K562 (cell line): ENCODE data around the gene WWC2. TPM values are rescaled to one million over a fixed set of nuclear protein-coding genes. Genes with fewer than 3 reads are reported as not detected.

ENCODE experiments used
- ATAC-seq: fragments of 200-7000 bp; cut with Tn5 transposase; 3 replicates; pipeline ENCODE4 v1.9.1; 2020; ENCODE audit warnings: moderate library complexity
- BruUV-seq: library from RNA; stranded (reverse); fragments of 400-500 nt; replicated peaks from 2 replicates; lab custom pipeline; 2021; lab: Mats Ljungman, UMichigan
- CTCF ChIA-PET: fragments of 300-600 bp; formaldehyde crosslinking; extraction: SDS; loops from one replicate; lab custom pipeline; 2021; ENCODE audit warnings: low intra/inter-chr PET ratio; lab: Yijun Ruan, JAX
- POLR2A ChIA-PET: fragments of 300-600, 350-650 bp; sonication (Branson Sonifier 250); formaldehyde crosslinking; extraction: SDS; loops from one replicate; lab custom pipeline; 2021; ENCODE audit warnings: antibody characterized with exemption, inconsistent platforms; lab: Yijun Ruan, JAX
- DNase-seq, 4 experiments: peaks; one replicate each; pipeline versions ENCODE4 v3.0.0 to v3.0.0-alpha.2; 2011 to 2018; ENCODE audit warnings: low spot score in 3 of 4, mixed read lengths in 3 of 4; ENCODE audit errors: extremely low read depth in 1 of 4
- FAIRE-seq: peaks from 2 replicates; lab custom pipeline; 2011; peaks lifted over from hg19 to GRCh38; lab: Jason Lieb, UNC
- H2AFZ ChIP-seq: 2 replicates; pipeline ENCODE4 v1.6.0; 2011; ENCODE audit warnings: low read depth, low read length, control low read depth, inconsistent platforms
- H3K27ac ChIP-seq: fragments of 200-600 bp; 3 replicates; pipeline ENCODE4 v1.8.0; 2011; ENCODE audit warnings: low read depth, mild to moderate bottlenecking, control low read depth, inconsistent platforms, low read length, moderate library complexity, mixed read lengths; ENCODE audit errors: extremely low read depth
- H3K27me3 ChIP-seq, 2 experiments: fragments of 300-600 bp in 1 of 2; 2 replicates in 1 of 2; 3 replicates in 1 of 2; pipeline versions ENCODE4 v1.6.0 to v1.8.0; 2011; ENCODE audit warnings: inconsistent platforms in 2 of 2, low read length in 2 of 2, mild to moderate bottlenecking in 1 of 2, mixed read lengths in 1 of 2, moderate library complexity in 1 of 2; ENCODE audit not compliant: control insufficient read depth in 2 of 2, insufficient read depth in 2 of 2
- H3K36me3 ChIP-seq: fragments of 300-600 bp; 3 replicates; pipeline ENCODE4 v1.8.0; 2011; ENCODE audit warnings: mild to moderate bottlenecking, low read length, inconsistent platforms; ENCODE audit not compliant: control insufficient read depth, insufficient read depth
- H3K4me1 ChIP-seq, 2 experiments: fragments of 200-600 bp in 1 of 2; replicated peaks in 1 of 2; 2 replicates in 1 of 2; 3 replicates in 1 of 2; pipeline versions ENCODE4 v1.5.1 to v1.8.0; 2011; ENCODE audit warnings: inconsistent platforms in 2 of 2, low read length in 2 of 2, mild to moderate bottlenecking in 1 of 2, mixed read lengths in 1 of 2, moderate library complexity in 1 of 2; ENCODE audit not compliant: control insufficient read depth in 2 of 2, insufficient read depth in 2 of 2
- H3K4me2 ChIP-seq: 2 replicates; pipeline ENCODE4 v1.6.1; 2011; ENCODE audit warnings: low read length, control low read depth, inconsistent platforms, mixed read lengths; ENCODE audit not compliant: insufficient read depth
- H3K4me3 ChIP-seq: fragments of 200-600 bp; sonication (generic), shearing (Covaris generic); 2 replicates; pipeline ENCODE4 v1.5.1; 2016; ENCODE audit warnings: control low read depth, inconsistent platforms
- H3K79me2 ChIP-seq: fragments of 200-600 bp; 3 replicates; pipeline ENCODE4 v1.8.0; 2011; ENCODE audit warnings: low read length, inconsistent platforms; ENCODE audit not compliant: control insufficient read depth, insufficient read depth
- H3K9ac ChIP-seq, 2 experiments: 2 replicates each; pipeline versions ENCODE4 v1.6.0 to v1.6.1; 2011; ENCODE audit warnings: low read depth in 2 of 2, low read length in 2 of 2, control low read depth in 1 of 2, inconsistent platforms in 1 of 2, mild to moderate bottlenecking in 1 of 2, mixed read lengths in 1 of 2; ENCODE audit not compliant: insufficient read depth in 1 of 2
- H3K9me1 ChIP-seq: one replicate; pipeline ENCODE4 v1.6.0; 2011; ENCODE audit warnings: inconsistent platforms, mild to moderate bottlenecking, low read length, moderate library complexity; ENCODE audit not compliant: control insufficient read depth, insufficient read depth
- H3K9me3 ChIP-seq: replicated peaks from 2 replicates; pipeline ENCODE4 v1.5.1; 2011; ENCODE audit warnings: low read depth, low read length, inconsistent platforms; ENCODE audit not compliant: control insufficient read depth, insufficient read depth
- H4K20me1 ChIP-seq: replicated peaks from 2 replicates; pipeline ENCODE4 v1.6.1; 2011; ENCODE audit warnings: low read length, inconsistent platforms, mixed read lengths; ENCODE audit not compliant: control insufficient read depth, insufficient read depth
- COPS2 ChIP-seq: fragments of 450-650 bp; conservative IDR thresholded peaks from 2 replicates; pipeline ENCODE4 v1.6.1; 2016; ENCODE audit warnings: mild to moderate bottlenecking, moderate library complexity
- HNRNPK ChIP-seq: fragments of 200-400 bp; formaldehyde crosslinking; IDR thresholded peaks from one replicate; pipeline ENCODE4 v1.6.1; 2018; ENCODE audit warnings: mild to moderate bottlenecking, low read depth, low read length; ENCODE audit not compliant: poor library complexity, severe bottlenecking
- KDM2B ChIP-seq: fragments of 250-450 bp; sonication (Bioruptor Pico); IDR thresholded peaks from 2 replicates; pipeline ENCODE4 v1.8.0; 2021; ENCODE audit warnings: mild to moderate bottlenecking, moderate library complexity
- NBN ChIP-seq: fragments of 450-650 bp; IDR thresholded peaks from 2 replicates; pipeline ENCODE4 v1.6.1; 2016; ENCODE audit warnings: low read depth, mild to moderate bottlenecking
- OTX1 ChIP-seq: fragments of 450-650 bp; formaldehyde crosslinking; IDR thresholded peaks from 2 replicates; pipeline ENCODE4 v1.4.0; 2022; ENCODE audit warnings: mild to moderate bottlenecking
- RUNX1 ChIP-seq: sonication (generic); IDR thresholded peaks from 2 replicates; pipeline ENCODE4 v1.6.1; 2016; ENCODE audit warnings: antibody characterized with exemption, low read depth
- SMAD2 ChIP-seq: fragments of 150-350 bp; IDR thresholded peaks from 2 replicates; pipeline ENCODE4 v1.6.1; 2014; ENCODE audit warnings: low read depth, mild to moderate bottlenecking, low read length
- WGBS: fragments of 100-300 bp; shearing (Covaris generic); methylation state at CpG from one replicate; pipeline ENCODE4 v1.1.6; 2016; ENCODE audit warnings: low coverage, mixed read lengths; ENCODE audit not compliant: insufficient coverage; ENCODE audit errors: missing lambda C conversion rate; 5-methylcytosine and 5-hydroxymethylcytosine counted together
- in situ Hi-C: fragments of 300-500 bp; cut with MboI; formaldehyde crosslinking; loops from 4 replicates; pipeline ENCODE4 v1.15.0; 2018; ENCODE audit warnings: inconsistent platforms, mixed read lengths
- intact Hi-C: fragments of 100-400 bp; cut with micrococcal nuclease; formaldehyde crosslinking; loops from 2 replicates; pipeline ENCODE4 v1.14.2; 2022
- polyA plus RNA-seq, 8 experiments: library from polyadenylated mRNA; depleted of rRNA in 4 of 8; stranded (reverse) in 5 of 8; unstranded in 3 of 8; fragments of >200 nt; fragmentation: Nextera tagmentation in 2 of 8; fragmentation: Illumina TruSeq in 1 of 8; extraction: Ambion mirVana in 2 of 8; extraction: Trizol in 1 of 8; gene quantifications; 2 replicates each; pipeline versions ENCODE4 v1.2.1 to v1.2.3, GENCODE V29; 2011 to 2014; ENCODE audit warnings: inconsistent platforms in 1 of 8, missing spikeins in 1 of 8
- total RNA-seq, 7 experiments: library from RNA; depleted of rRNA in 6 of 7; stranded (reverse); fragments of >200 nt in 6 of 7; fragmentation: Illumina TruSeq in 2 of 7; extraction: Trizol in 2 of 7; gene quantifications; 2 replicates each; pipeline versions ENCODE4 v1.2.1 to v1.2.3, GENCODE V29; 2011 to 2021; ENCODE audit warnings: low replicate concordance in 1 of 7
- TF ChIP-seq, protein P1 (sequence below): fragments of 450-650 bp; IDR thresholded peaks from 2 replicates; pipeline ENCODE4 v1.6.1; 2016; ENCODE audit warnings: antibody characterized with exemption
- TF ChIP-seq, protein P2 (sequence below), 2 experiments: IDR thresholded peaks; 2 replicates each; pipeline ENCODE4 v1.6.1; 2011; ENCODE audit warnings: borderline replicate concordance in 1 of 2, control low read depth in 1 of 2, low read depth in 1 of 2, low read length in 1 of 2, mild to moderate bottlenecking in 1 of 2, mixed read lengths in 1 of 2, moderate library complexity in 1 of 2; ENCODE audit not compliant: insufficient read depth in 1 of 2, insufficient read length in 1 of 2, poor library complexity in 1 of 2, severe bottlenecking in 1 of 2; ENCODE audit errors: extremely low read depth in 1 of 2
- TF ChIP-seq, protein P3 (sequence below): fragments of 250-450 bp; sonication (Bioruptor Pico); IDR thresholded peaks from 2 replicates; pipeline ENCODE4 v1.5.0; 2020; ENCODE audit warnings: mild to moderate bottlenecking
- TF ChIP-seq, protein P4 (sequence below): fragments of 450-650 bp; IDR thresholded peaks from 2 replicates; pipeline ENCODE4 v1.7.0; 2016; ENCODE audit warnings: borderline replicate concordance
- TF ChIP-seq, protein P5 (sequence below), 3 experiments: fragments of 200-800 bp in 1 of 3; sonication (Bioruptor generic) in 1 of 3; sonication (generic) in 1 of 3; formaldehyde crosslinking in 1 of 3; IDR thresholded peaks; 2 replicates each; pipeline versions ENCODE4 v1.6.1 to v1.8.0; 2016 to 2022; ENCODE audit warnings: mild to moderate bottlenecking in 2 of 3, missing compliant biosample characterization in 2 of 3, missing genetic modification characterization in 2 of 3, missing genetic modification reagents in 1 of 3

Gene WWC2
- total and polyA plus RNA-seq, 9 of the 15 experiments (the other 6 are each of a cell fraction or from before 2014, with no cell fraction given): 3.7 to 39.4 (median 19.6) TPM

DNA sequence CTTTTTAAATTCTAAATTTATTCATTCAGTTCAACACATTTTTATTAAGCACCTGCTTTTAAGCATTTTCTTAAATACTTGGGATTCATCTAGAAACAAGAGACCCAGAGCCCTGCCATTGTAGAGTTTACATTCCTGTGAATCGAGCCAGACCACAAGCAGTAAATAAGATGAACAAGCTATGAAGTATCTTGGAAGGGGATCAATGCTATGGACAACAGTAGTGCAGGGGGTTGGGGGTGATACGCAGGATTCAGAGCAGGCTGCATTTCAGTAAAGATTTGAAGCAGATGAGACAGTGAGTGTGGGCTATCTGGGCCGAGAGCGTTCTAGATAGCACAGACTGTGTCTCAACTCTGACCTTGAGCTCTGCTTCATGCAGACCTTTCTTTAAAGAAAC is 185.9 kb downstream of the WWC2 start:
- POLR2A ChIA-PET: no interaction called here
- Histone ChIP-seq H3K36me3 (peaks cover 56% of the 10 kb centered on the region), H3K9me3 (no peaks in the 10 kb centered on the region), H3K9me1 (no peaks in the 10 kb centered on the region), H3K4me1 (no peaks in the 10 kb centered on the region), H3K27me3 (no peaks in the 10 kb centered on the region), H3K79me2 (no peaks in the 10 kb centered on the region), H3K9ac (no peak overlapping the region), H2AFZ (no peak overlapping the region), H3K4me3 (no peak overlapping the region), H3K4me2 (no peak overlapping the region), H3K27ac (no peak overlapping the region), H4K20me1 (no peaks in the 10 kb centered on the region)
- WGBS: 72% methylated on average over 4 of the region's 4 CpGs
- CTCF ChIA-PET: no interaction called here
- TF ChIP-seq, protein P1, sequence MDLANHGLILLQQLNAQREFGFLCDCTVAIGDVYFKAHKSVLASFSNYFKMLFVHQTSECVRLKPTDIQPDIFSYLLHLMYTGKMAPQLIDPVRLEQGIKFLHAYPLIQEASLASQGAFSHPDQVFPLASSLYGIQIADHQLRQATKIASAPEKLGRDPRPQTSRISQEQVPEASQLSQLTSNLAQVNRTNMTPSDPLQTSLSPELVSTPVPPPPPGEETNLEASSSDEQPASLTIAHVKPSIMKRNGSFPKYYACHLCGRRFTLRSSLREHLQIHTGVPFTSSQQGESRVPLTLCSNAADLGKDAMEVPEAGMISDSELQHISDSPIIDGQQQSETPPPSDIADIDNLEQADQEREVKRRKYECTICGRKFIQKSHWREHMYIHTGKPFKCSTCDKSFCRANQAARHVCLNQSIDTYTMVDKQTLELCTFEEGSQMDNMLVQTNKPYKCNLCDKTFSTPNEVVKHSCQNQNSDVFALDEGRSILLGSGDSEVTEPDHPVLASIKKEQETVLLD: no peak
- TF ChIP-seq, protein P2, sequence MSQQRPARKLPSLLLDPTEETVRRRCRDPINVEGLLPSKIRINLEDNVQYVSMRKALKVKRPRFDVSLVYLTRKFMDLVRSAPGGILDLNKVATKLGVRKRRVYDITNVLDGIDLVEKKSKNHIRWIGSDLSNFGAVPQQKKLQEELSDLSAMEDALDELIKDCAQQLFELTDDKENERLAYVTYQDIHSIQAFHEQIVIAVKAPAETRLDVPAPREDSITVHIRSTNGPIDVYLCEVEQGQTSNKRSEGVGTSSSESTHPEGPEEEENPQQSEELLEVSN (IDR thresholded peaks at IDR 0.05; ENCODE audit: borderline replicate concordance in 1 of 2, extremely low read depth in 1 of 2, insufficient read depth in 1 of 2, insufficient read length in 1 of 2, low read depth in 1 of 2, low read length in 1 of 2, poor library complexity in 1 of 2, severe bottlenecking in 1 of 2): no peak
- TF ChIP-seq, protein P3, sequence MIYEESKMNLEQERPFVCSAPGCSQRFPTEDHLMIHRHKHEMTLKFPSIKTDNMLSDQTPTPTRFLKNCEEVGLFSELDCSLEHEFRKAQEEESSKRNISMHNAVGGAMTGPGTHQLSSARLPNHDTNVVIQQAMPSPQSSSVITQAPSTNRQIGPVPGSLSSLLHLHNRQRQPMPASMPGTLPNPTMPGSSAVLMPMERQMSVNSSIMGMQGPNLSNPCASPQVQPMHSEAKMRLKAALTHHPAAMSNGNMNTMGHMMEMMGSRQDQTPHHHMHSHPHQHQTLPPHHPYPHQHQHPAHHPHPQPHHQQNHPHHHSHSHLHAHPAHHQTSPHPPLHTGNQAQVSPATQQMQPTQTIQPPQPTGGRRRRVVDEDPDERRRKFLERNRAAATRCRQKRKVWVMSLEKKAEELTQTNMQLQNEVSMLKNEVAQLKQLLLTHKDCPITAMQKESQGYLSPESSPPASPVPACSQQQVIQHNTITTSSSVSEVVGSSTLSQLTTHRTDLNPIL (CRISPR knock-in tag): no peak
- no peak for TF ChIP-seq KDM2B
- no peak for TF ChIP-seq HNRNPK
- TF ChIP-seq, protein P4, sequence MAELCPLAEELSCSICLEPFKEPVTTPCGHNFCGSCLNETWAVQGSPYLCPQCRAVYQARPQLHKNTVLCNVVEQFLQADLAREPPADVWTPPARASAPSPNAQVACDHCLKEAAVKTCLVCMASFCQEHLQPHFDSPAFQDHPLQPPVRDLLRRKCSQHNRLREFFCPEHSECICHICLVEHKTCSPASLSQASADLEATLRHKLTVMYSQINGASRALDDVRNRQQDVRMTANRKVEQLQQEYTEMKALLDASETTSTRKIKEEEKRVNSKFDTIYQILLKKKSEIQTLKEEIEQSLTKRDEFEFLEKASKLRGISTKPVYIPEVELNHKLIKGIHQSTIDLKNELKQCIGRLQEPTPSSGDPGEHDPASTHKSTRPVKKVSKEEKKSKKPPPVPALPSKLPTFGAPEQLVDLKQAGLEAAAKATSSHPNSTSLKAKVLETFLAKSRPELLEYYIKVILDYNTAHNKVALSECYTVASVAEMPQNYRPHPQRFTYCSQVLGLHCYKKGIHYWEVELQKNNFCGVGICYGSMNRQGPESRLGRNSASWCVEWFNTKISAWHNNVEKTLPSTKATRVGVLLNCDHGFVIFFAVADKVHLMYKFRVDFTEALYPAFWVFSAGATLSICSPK: no peak
- TF ChIP-seq SMAD2: no peak
- no peak for TF ChIP-seq COPS2
- TF ChIP-seq OTX1 (CRISPR knock-in tag): no peak
- TF ChIP-seq NBN: no peak
- TF ChIP-seq RUNX1: no peak
- TF ChIP-seq, protein P5, sequence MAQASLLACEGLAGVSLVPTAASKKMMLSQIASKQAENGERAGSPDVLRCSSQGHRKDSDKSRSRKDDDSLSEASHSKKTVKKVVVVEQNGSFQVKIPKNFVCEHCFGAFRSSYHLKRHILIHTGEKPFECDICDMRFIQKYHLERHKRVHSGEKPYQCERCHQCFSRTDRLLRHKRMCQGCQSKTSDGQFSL (CRISPR knock-in tag; IDR thresholded peaks at IDR 0.05): no peak
- TF ChIP-seq, protein P5 (tag; IDR thresholded peaks at IDR 0.05): no peak
- FAIRE-seq: no peak
- DNase-seq: no peak
- BruUV-seq: no TSS peak
- in situ Hi-C loops: no loop called here
- no peak for ATAC-seq
- intact Hi-C loops: no loop called here
